PC-3 (cell line): ENCODE results near the gene NR2C2AP. TPM values are rescaled to one million over a fixed set of nuclear protein-coding genes. Genes with fewer than 3 reads are reported as not detected.

Experiments used
- ATAC-seq: fragments of 200-7000 bp; cut with Tn5 transposase; 2 replicates; pipeline ENCODE4 v1.9.1; 2020; ENCODE audit warnings: mild to moderate bottlenecking, moderate library complexity
- BruUV-seq: library from RNA; stranded (reverse); fragments of 400-500 nt; replicated peaks from 2 replicates; lab custom pipeline; 2021; lab: Mats Ljungman, UMichigan
- CTCF ChIA-PET: fragments of 300-600 bp; sonication (Branson Sonifier 250); formaldehyde crosslinking; loops from one replicate; lab custom pipeline; 2022; ENCODE audit warnings: antibody characterized with exemption; lab: Charles Lee
- POLR2A ChIA-PET: fragments of 300-600 bp; sonication (Branson Sonifier 250); formaldehyde crosslinking; loops from one replicate; lab custom pipeline; 2022; ENCODE audit warnings: antibody characterized with exemption; ENCODE audit not compliant: unreplicated experiment; lab: Charles Lee
- DNase-seq: peaks from one replicate; pipeline ENCODE4 v3.0.0-alpha.2; 2015
- H2AFZ ChIP-seq: fragments of 300-600 bp; sonication (generic); 2 replicates; pipeline ENCODE4 v1.6.0; 2016; ENCODE audit warnings: antibody characterized with exemption, low read length
- H3F3A ChIP-seq: fragments of 300-600 bp; sonication (generic); one replicate; pipeline ENCODE4 v1.6.0; 2017; ENCODE audit warnings: antibody characterized with exemption, low read length, control low read depth, mild to moderate bottlenecking; ENCODE audit not compliant: unreplicated experiment
- H3K27ac ChIP-seq: fragments of 300-600 bp; sonication (generic); 2 replicates; pipeline ENCODE4 v1.5.1; 2016; ENCODE audit warnings: mild to moderate bottlenecking, low read length
- H3K27me3 ChIP-seq: fragments of 300-600 bp; sonication (generic); 2 replicates; pipeline ENCODE4 v1.6.1; 2016; ENCODE audit warnings: low read length, mixed read lengths
- H3K36me3 ChIP-seq: fragments of 300-600 bp; sonication (generic); 2 replicates; pipeline ENCODE4 v1.6.1; 2016; ENCODE audit warnings: low read depth, mixed run types, low read length, mixed read lengths
- H3K4me1 ChIP-seq: fragments of 300-600 bp; sonication (generic); 2 replicates; pipeline ENCODE4 v1.5.1; 2016; ENCODE audit warnings: low read length; ENCODE audit not compliant: insufficient read depth
- H3K4me2 ChIP-seq: fragments of 300-600 bp; sonication (generic); 2 replicates; pipeline ENCODE4 v1.6.0; 2016; ENCODE audit warnings: low read length
- H3K4me3 ChIP-seq: fragments of 300-600 bp; sonication (generic); 2 replicates; pipeline ENCODE4 v1.5.1; 2016; ENCODE audit warnings: mild to moderate bottlenecking, low read length, mixed read lengths
- H3K79me2 ChIP-seq: fragments of 300-600 bp; sonication (generic); 2 replicates; pipeline ENCODE4 v1.6.1; 2017; ENCODE audit warnings: low read length, mixed read lengths
- H3K9ac ChIP-seq: fragments of 300-600 bp; sonication (generic); 2 replicates; pipeline ENCODE4 v1.6.0; 2016; ENCODE audit warnings: mild to moderate bottlenecking, low read length
- H3K9me2 ChIP-seq: fragments of 300-600 bp; sonication (generic); replicated peaks from 2 replicates; pipeline ENCODE4 v1.6.1; 2016; ENCODE audit warnings: mixed run types, low read length, mixed read lengths
- H3K9me3 ChIP-seq: fragments of 300-600 bp; sonication (generic); 2 replicates; pipeline ENCODE4 v1.6.1; 2016; ENCODE audit warnings: low read length, mixed read lengths
- H4K20me1 ChIP-seq: fragments of 300-600 bp; sonication (generic); 2 replicates; pipeline ENCODE4 v1.6.1; 2016; ENCODE audit warnings: low read length, mixed read lengths
- CTCF ChIP-seq: fragments of 300-600 bp; sonication (generic); conservative IDR thresholded peaks from 2 replicates; pipeline ENCODE4 v1.5.1; 2017; ENCODE audit warnings: antibody characterized with exemption, low read depth, mild to moderate bottlenecking, low read length
- EZH2 ChIP-seq: fragments of 300-600 bp; sonication (generic); IDR thresholded peaks from one replicate; pipeline ENCODE4 v1.6.1; 2017; ENCODE audit warnings: antibody characterized with exemption, mild to moderate bottlenecking, low read length; ENCODE audit not compliant: unreplicated experiment
- EZH2phosphoT487 ChIP-seq: fragments of 300-600 bp; sonication (generic); IDR thresholded peaks from 2 replicates; pipeline ENCODE4 v1.6.1; 2018; ENCODE audit warnings: mild to moderate bottlenecking, antibody characterized with exemption, low read length, borderline replicate concordance
- intact Hi-C: fragments of 100-400 bp; cut with micrococcal nuclease; formaldehyde crosslinking; loops from 2 replicates; pipeline ENCODE4 v1.9.0; 2023
- total RNA-seq: library from RNA; depleted of rRNA; stranded (reverse); fragments of >200 nt; gene quantifications from 2 replicates; pipeline ENCODE4 v1.2.3, GENCODE V29; 2014

Gene NR2C2AP
- total RNA-seq, 1 experiment from 2014 or later, result 39.3 TPM

GRCh38 chr19:19186742-19187141 is 16.5 kb downstream of the NR2C2AP start:
- no peaks in the 10 kb centered on the region for H3K4me1 ChIP-seq
- H4K20me1 ChIP-seq, result no peaks in the 10 kb centered on the region
- H3K36me3 ChIP-seq, result peaks cover 21% of the 10 kb centered on the region
- DNase-seq (no peak), ATAC-seq (no peak)
- no peak overlapping the region for H3K27ac ChIP-seq
- no peaks in the 10 kb centered on the region for H3K27me3 ChIP-seq
- H2AFZ ChIP-seq, result no peak overlapping the region
- H3K9ac ChIP-seq, result no peak overlapping the region
- BruUV-seq, result no TSS peak
- CTCF ChIA-PET, result no interaction called here
- H3K4me2 ChIP-seq, result no peak overlapping the region
- intact Hi-C loops, result no loop called here
- H3K9me2 ChIP-seq, result no peaks in the 10 kb centered on the region
- peaks cover 32% of the 10 kb centered on the region for H3K79me2 ChIP-seq
- H3K9me3 ChIP-seq, result no peaks in the 10 kb centered on the region
- no peak for TF ChIP-seq EZH2phosphoT487
- no peak for TF ChIP-seq EZH2
- no peak for TF ChIP-seq CTCF
- POLR2A ChIA-PET, result no interaction called here
- no peak overlapping the region for H3K4me3 ChIP-seq
- no peaks in the 10 kb centered on the region for H3F3A ChIP-seq

- no peaks in the 10 kb centered on the region for H3K4me1 ChIP-seq
- BruUV-seq, result no TSS peak
- peak; percentile 75 for TF ChIP-seq CTCF
- no peak for TF ChIP-seq EZH2phosphoT487
- no peaks in the 10 kb centered on the region for H3K9me3 ChIP-seq
- no peak overlapping the region for H3K9ac ChIP-seq
- ChIA-PET CTCF (interaction anchor here (0.6 kb wide), 1 partner anchor 342 kb away, joined by 6 read pairs; no protein-coding TSS in a partner anchor), POLR2A (no interaction called here)
- no peaks in the 10 kb centered on the region for H3F3A ChIP-seq
- H3K9me2 ChIP-seq, result no peaks in the 10 kb centered on the region
- ATAC-seq, result peak; percentile 88
- H3K27me3 ChIP-seq, result no peaks in the 10 kb centered on the region
- H3K4me3 ChIP-seq, result no peak overlapping the region
- peaks cover 27% of the 10 kb centered on the region for H3K36me3 ChIP-seq
- no peak overlapping the region for H3K4me2 ChIP-seq
- H3K27ac ChIP-seq, result no peak overlapping the region
- no peaks in the 10 kb centered on the region for H4K20me1 ChIP-seq
- peak; percentile 57 for DNase-seq
- intact Hi-C loops, result no loop called here
- peaks cover 25% of the 10 kb centered on the region for H3K79me2 ChIP-seq
- H2AFZ ChIP-seq, result no peak overlapping the region
Observed at GRCh38 chr19:19185853-19186740, 17.1 kb downstream of the NR2C2AP start.

- H3K9me3 ChIP-seq, result no peaks in the 10 kb centered on the region
- H3K27me3 ChIP-seq, result no peaks in the 10 kb centered on the region
- intact Hi-C loops, result no loop called here
- no peak overlapping the region for H2AFZ ChIP-seq
- no peak overlapping the region for H3K4me2 ChIP-seq
- H3K9me2 ChIP-seq, result no peaks in the 10 kb centered on the region
- ATAC-seq, result no peak
- TF ChIP-seq EZH2phosphoT487 (no peak), EZH2 (no peak), CTCF (no peak)
- H3K9ac ChIP-seq, result no peak overlapping the region
- CTCF ChIA-PET, result no interaction called here
- 0 out of 2 replicates have a peak, but pooled peaks cover 4% of the 10 kb centered on the region for H3K79me2 ChIP-seq
- H3K27ac ChIP-seq, result no peak overlapping the region
- H3K4me1 ChIP-seq, result no peaks in the 10 kb centered on the region
- no TSS peak for BruUV-seq
- peaks cover 32% of the 10 kb centered on the region for H3K36me3 ChIP-seq
- H3F3A ChIP-seq, result no peaks in the 10 kb centered on the region
- H4K20me1 ChIP-seq, result no peaks in the 10 kb centered on the region
- H3K4me3 ChIP-seq, result no peak overlapping the region
- POLR2A ChIA-PET, result no interaction called here
- DNase-seq, result no peak
Observed at GRCh38 chr19:19181488-19181998, 21.7 kb downstream of the NR2C2AP start.
